Erythroblast (primary cell): Measurements from ENCODE around the gene CHMP2A.

Experiments
- GATA1 ChIP-seq: IDR thresholded peaks from 2 replicates; pipeline ENCODE4 v1.6.1; 2011; ENCODE audit warnings: low read depth, mild to moderate bottlenecking, control low read depth, low read length, moderate library complexity
- POLR2A ChIP-seq: IDR thresholded peaks from 2 replicates; pipeline ENCODE4 v1.6.1; 2011; ENCODE audit warnings: mild to moderate bottlenecking, low read length

GRCh38 chr19:58521651-58522050 lies 33.3 kb downstream of the CHMP2A start:
- TF ChIP-seq POLR2A (no peak), GATA1 (no peak)
